Trophoblast cell (in vitro differentiated cells and primary cell): Measurements from ENCODE around the gene SLC28A2.
"Not testable (repeated sequence)": the region's sequence is repeated elsewhere in the genome, so short reads cannot be mapped to it uniquely, and the experiment has no call there.

Experiments used
- DNase-seq, 2 donors: peaks; one replicate each; pipeline ENCODE4 v3.0.0-alpha.2; 2016
- H2AFZ ChIP-seq: 2 replicates; pipeline ENCODE4 v1.6.1; 2013; ENCODE audit warnings: low read length, moderate library complexity, mild to moderate bottlenecking; ENCODE audit not compliant: insufficient read depth, poor library complexity
- H2AK5ac ChIP-seq: 2 replicates; pipeline ENCODE4 v1.6.1; 2013; ENCODE audit warnings: mild to moderate bottlenecking, low read length
- H2BK120ac ChIP-seq: 2 replicates; pipeline ENCODE4 v1.6.1; 2013; ENCODE audit warnings: low read length, mild to moderate bottlenecking, moderate library complexity; ENCODE audit not compliant: insufficient read depth, poor library complexity
- H2BK12ac ChIP-seq: 2 replicates; pipeline ENCODE4 v1.6.1; 2013; ENCODE audit warnings: mild to moderate bottlenecking, low read length, moderate library complexity
- H2BK5ac ChIP-seq: 2 replicates; pipeline ENCODE4 v1.6.1; 2013; ENCODE audit warnings: low read length, low read depth, moderate library complexity, mild to moderate bottlenecking; ENCODE audit not compliant: poor library complexity
- H3K14ac ChIP-seq: 2 replicates; pipeline ENCODE4 v1.6.1; 2013; ENCODE audit warnings: mild to moderate bottlenecking, low read length
- H3K18ac ChIP-seq: 2 replicates; pipeline ENCODE4 v1.6.1; 2013; ENCODE audit warnings: mild to moderate bottlenecking, low read length
- H3K23ac ChIP-seq: 2 replicates; pipeline ENCODE4 v1.6.1; 2013; ENCODE audit warnings: low read length
- H3K27ac ChIP-seq: 2 replicates; pipeline ENCODE4 v1.5.1; 2013; ENCODE audit warnings: low read depth, mild to moderate bottlenecking, inconsistent platforms, low read length, moderate library complexity
- H3K27me3 ChIP-seq: 2 replicates; pipeline ENCODE4 v1.6.1; 2013; ENCODE audit warnings: inconsistent platforms, mild to moderate bottlenecking, low read length, moderate library complexity; ENCODE audit not compliant: insufficient read depth
- H3K36me3 ChIP-seq, 2 experiments: 1 replicate in 1 of 2; 2 replicates in 1 of 2; pipeline ENCODE4 v1.6.1; 2013; ENCODE audit warnings: low read length in 2 of 2, mild to moderate bottlenecking in 2 of 2, moderate library complexity in 1 of 2; ENCODE audit not compliant: insufficient read depth in 2 of 2, control insufficient read depth in 1 of 2
- H3K4ac ChIP-seq: 2 replicates; pipeline ENCODE4 v1.6.1; 2013; ENCODE audit warnings: low read depth, mild to moderate bottlenecking, low read length, moderate library complexity
- H3K4me1 ChIP-seq, 2 experiments: 1 replicate in 1 of 2; 2 replicates in 1 of 2; pipeline ENCODE4 v1.6.1; 2013; ENCODE audit warnings: low read length in 2 of 2, mild to moderate bottlenecking in 2 of 2, moderate library complexity in 1 of 2; ENCODE audit not compliant: insufficient read depth in 2 of 2, control insufficient read depth in 1 of 2
- H3K4me2 ChIP-seq: 2 replicates; pipeline ENCODE4 v1.6.1; 2013; ENCODE audit warnings: inconsistent platforms, mild to moderate bottlenecking, low read length, moderate library complexity
- H3K4me3 ChIP-seq: 2 replicates; pipeline ENCODE4 v1.5.1; 2013; ENCODE audit warnings: mild to moderate bottlenecking, low read depth, low read length, inconsistent platforms
- H3K79me1 ChIP-seq: one replicate; pipeline ENCODE4 v1.6.1; 2013; ENCODE audit warnings: low read length
- H3K79me2 ChIP-seq: 2 replicates; pipeline ENCODE4 v1.6.1; 2013; ENCODE audit warnings: low read length, mild to moderate bottlenecking; ENCODE audit not compliant: control insufficient read depth, insufficient read depth, poor library complexity
- H3K9ac ChIP-seq: 2 replicates; pipeline ENCODE4 v1.6.1; 2013; ENCODE audit warnings: mild to moderate bottlenecking, low read length
- H3K9me3 ChIP-seq: 2 replicates; pipeline ENCODE4 v1.6.1; 2013; ENCODE audit warnings: low read depth, mild to moderate bottlenecking, control low read depth, inconsistent platforms, low read length; ENCODE audit not compliant: insufficient read depth
- H4K12ac ChIP-seq: 2 replicates; pipeline ENCODE4 v1.6.1; 2013; ENCODE audit warnings: low read depth, mild to moderate bottlenecking, low read length, moderate library complexity
- H4K8ac ChIP-seq: 2 replicates; pipeline ENCODE4 v1.6.1; 2013; ENCODE audit warnings: low read depth, mild to moderate bottlenecking, low read length, moderate library complexity
- H4K91ac ChIP-seq: one replicate; pipeline ENCODE4 v1.6.1; 2013; ENCODE audit warnings: low read depth, mild to moderate bottlenecking, low read length, moderate library complexity
- WGBS: extraction: QIAGEN DNeasy Blood & Tissue Kit; methylation state at CpG from one replicate; pipeline ENCODE4 v1.1.7; 2013; ENCODE audit warnings: missing lambda C conversion rate; ENCODE audit not compliant: insufficient read length, insufficient coverage; ENCODE audit errors: extremely low coverage; 5-methylcytosine and 5-hydroxymethylcytosine counted together

The SLC28A2 gene

GRCh38 chr15:45298964-45299378 lies 46.9 kb downstream of the SLC28A2 start:
- not testable (repeated sequence) for H3K27ac ChIP-seq, H3K4me2 ChIP-seq, H3K4me3 ChIP-seq, H3K36me3 ChIP-seq, H3K14ac ChIP-seq, H4K12ac ChIP-seq, H2AK5ac ChIP-seq, H4K8ac ChIP-seq, H2BK12ac ChIP-seq, H2BK120ac ChIP-seq, DNase-seq, H3K27me3 ChIP-seq, H2AFZ ChIP-seq, H3K18ac ChIP-seq, H3K79me1 ChIP-seq, H3K9me3 ChIP-seq, H3K23ac ChIP-seq, H3K79me2 ChIP-seq, H3K4me1 ChIP-seq, H2BK5ac ChIP-seq, H3K4ac ChIP-seq, H3K9ac ChIP-seq, H4K91ac ChIP-seq
- no CpG with 5 or more reads among the region's 2 CpGs for WGBS

- H3K4me3 ChIP-seq: no peak overlapping the region
- no peak overlapping the region for H4K91ac ChIP-seq
- no peak overlapping the region for H2BK120ac ChIP-seq
- H3K36me3 ChIP-seq: no peaks in the 10 kb centered on the region
- H3K9ac ChIP-seq: no peak overlapping the region
- no peak overlapping the region for H3K23ac ChIP-seq
- H3K79me1 ChIP-seq: no peaks in the 10 kb centered on the region
- H4K12ac ChIP-seq: no peak overlapping the region
- H3K18ac ChIP-seq: no peak overlapping the region
- H3K4me1 ChIP-seq: no peaks in the 10 kb centered on the region
- no peak for DNase-seq
- H3K9me3 ChIP-seq: no peaks in the 10 kb centered on the region
- no peak overlapping the region for H2BK5ac ChIP-seq
- H4K8ac ChIP-seq: no peak overlapping the region
- no peak overlapping the region for H3K14ac ChIP-seq
- H2AK5ac ChIP-seq: no peak overlapping the region
- H3K4me2 ChIP-seq: no peak overlapping the region
- H3K79me2 ChIP-seq: no peaks in the 10 kb centered on the region
- H2BK12ac ChIP-seq: no peak overlapping the region
- H3K27ac ChIP-seq: no peak overlapping the region
- no peak overlapping the region for H3K4ac ChIP-seq
- no peak overlapping the region for H2AFZ ChIP-seq
- no CpG with 5 or more reads among the region's 3 CpGs for WGBS
- no peaks in the 10 kb centered on the region for H3K27me3 ChIP-seq
Observed at GRCh38 chr15:45304711-45305110, 52.7 kb downstream of the SLC28A2 start.

DNA sequence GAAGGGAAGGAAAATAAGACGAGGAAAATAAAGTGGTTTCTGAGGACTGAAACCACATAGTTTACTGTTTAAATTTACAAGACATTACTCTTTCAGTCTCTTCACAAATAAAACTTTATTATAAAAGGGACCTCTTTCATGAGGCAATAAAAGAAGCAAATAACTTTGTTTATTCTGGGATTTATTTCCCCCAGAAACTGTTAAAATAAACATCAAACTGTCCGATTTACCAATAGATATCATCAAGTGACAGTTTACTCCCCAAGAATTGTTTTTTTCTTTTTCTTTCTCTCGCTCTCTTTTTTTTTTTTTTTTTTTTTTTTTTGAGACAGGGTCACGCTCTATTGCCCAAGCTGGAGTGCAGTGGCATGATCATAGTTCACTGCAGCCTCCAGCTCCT lies 54.1 kb downstream of the SLC28A2 start:
- H3K4me1 ChIP-seq: no peaks in the 10 kb centered on the region
- no peaks in the 10 kb centered on the region for H3K9me3 ChIP-seq

DNA sequence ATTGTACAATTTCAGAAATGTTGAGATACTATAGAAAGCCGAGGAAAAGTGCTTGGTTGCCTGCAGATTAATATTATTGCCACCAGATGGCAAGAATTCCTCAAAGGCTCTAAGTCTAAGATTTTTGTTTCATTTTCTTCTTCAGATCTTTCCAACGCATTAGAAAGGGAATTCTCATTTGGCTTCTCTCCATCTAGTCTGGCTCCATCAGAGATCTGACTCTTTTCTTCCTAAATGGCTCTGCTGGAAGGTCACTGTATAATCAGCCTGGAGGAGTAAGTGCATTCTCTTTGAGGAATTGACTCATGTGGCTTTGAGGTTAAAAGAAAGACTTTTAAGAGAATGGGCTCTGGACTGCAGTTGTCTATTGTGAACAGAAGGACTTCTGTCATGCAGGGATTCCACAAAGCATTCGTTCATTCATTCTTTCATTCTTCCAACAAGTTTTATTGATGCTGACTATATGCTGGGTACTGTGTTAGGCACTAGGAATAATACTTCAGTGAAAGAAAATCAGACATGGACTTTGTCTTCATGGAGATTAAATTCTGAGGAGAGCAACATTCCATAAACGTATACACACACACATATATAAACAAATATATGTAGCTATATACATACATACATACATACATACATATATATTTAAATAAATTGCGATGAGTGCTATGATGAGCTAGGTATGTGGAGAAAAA lies 55.3 kb downstream of the SLC28A2 start:
- Histone ChIP-seq H2BK5ac (no peak overlapping the region), H2AFZ (no peak overlapping the region), H2BK12ac (no peak overlapping the region), H3K4ac (no peak overlapping the region), H3K36me3 (no peaks in the 10 kb centered on the region), H2BK120ac (no peak overlapping the region), H3K79me1 (no peaks in the 10 kb centered on the region), H3K27me3 (no peaks in the 10 kb centered on the region), H3K4me3 (no peak overlapping the region), H3K9ac (no peak overlapping the region), H2AK5ac (no peak overlapping the region), H4K12ac (no peak overlapping the region), H4K91ac (no peak overlapping the region), H3K4me1 (no peaks in the 10 kb centered on the region), H3K9me3 (no peaks in the 10 kb centered on the region), H3K79me2 (no peaks in the 10 kb centered on the region), H3K14ac (no peak overlapping the region), H4K8ac (no peak overlapping the region), H3K4me2 (no peak overlapping the region), H3K18ac (no peak overlapping the region), H3K23ac (no peak overlapping the region), H3K27ac (no peak overlapping the region)
- WGBS: no CpG with 5 or more reads among the region's 5 CpGs
- DNase-seq: peak in 1 of 2 donors; percentile 50

More for the DNA sequence above, 54.1 kb downstream of the SLC28A2 start:
- no peak overlapping the region for H4K12ac ChIP-seq
- H4K8ac ChIP-seq: no peak overlapping the region
- H2AK5ac ChIP-seq: no peak overlapping the region
- no peaks in the 10 kb centered on the region for H3K79me1 ChIP-seq
- no peak overlapping the region for H3K27ac ChIP-seq
- H2AFZ ChIP-seq: no peak overlapping the region
- no peaks in the 10 kb centered on the region for H3K27me3 ChIP-seq
- no peak overlapping the region for H3K14ac ChIP-seq
- no peaks in the 10 kb centered on the region for H3K36me3 ChIP-seq
- H3K4ac ChIP-seq: no peak overlapping the region
- H3K79me2 ChIP-seq: no peaks in the 10 kb centered on the region
- no CpG with 5 or more reads among the region's 4 CpGs for WGBS
- H3K9ac ChIP-seq: no peak overlapping the region
- DNase-seq: no peak
- H4K91ac ChIP-seq: no peak overlapping the region
- H3K23ac ChIP-seq: no peak overlapping the region
- H3K18ac ChIP-seq: no peak overlapping the region
- H2BK12ac ChIP-seq: no peak overlapping the region
- H2BK120ac ChIP-seq: no peak overlapping the region
- H3K4me3 ChIP-seq: no peak overlapping the region
- H3K4me2 ChIP-seq: no peak overlapping the region
- H2BK5ac ChIP-seq: no peak overlapping the region
